ENCODE results near the gene TERT.
A peak's percentile ranks its signal among the peaks of the same experiment; 100 is the strongest.

Gene TERT

DNA sequence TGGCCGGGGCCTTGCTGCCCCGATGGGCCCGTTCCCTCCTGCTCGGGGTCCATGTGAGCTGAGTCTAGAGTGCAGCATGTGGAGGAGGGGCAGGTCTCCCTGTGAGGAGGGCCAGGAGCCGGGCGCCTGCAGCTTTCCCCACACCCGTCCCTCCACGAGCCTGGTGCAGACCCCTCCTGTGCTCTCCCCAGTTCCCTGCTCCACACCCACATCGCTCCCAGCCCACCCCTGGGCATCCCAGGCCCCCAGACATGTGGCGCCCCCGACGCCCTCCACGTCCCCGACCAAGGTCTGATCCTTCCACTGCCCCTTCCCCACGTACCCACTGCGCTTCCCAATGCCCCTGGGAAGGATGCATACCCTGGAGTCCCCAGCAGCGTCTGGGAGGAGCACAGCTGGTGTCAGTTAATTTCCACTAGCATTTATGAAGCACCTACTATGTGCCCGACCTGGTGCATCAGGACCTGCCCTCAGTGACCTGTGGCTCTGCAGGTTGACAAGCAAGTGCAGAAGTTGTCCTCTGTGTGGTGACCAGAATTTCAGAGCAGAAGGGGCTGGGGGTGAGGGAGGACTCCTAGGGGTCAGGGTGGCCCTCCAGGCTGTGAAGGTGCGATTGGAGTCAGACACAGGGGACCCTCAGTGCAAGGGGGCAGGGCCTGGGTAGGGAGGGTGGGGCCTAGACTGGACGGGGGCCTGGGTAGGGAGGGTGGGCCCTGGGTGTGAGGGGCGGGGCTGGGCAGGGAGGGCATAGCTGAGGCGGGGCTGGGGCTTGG is 80.5 kb downstream of the TERT start:
- TF ChIP-seq CTCF (IDR thresholded peaks at IDR 0.05; ENCODE audit: unreplicated experiment in 3 of 3) = no peak
- Mint-ChIP-seq H3K36me3 (ENCODE audit: low read depth) (no peaks in the 10 kb centered on the region), H3K27ac (no peak overlapping the region), H3K27me3 (ENCODE audit: low read depth) (peaks cover 16% of the 10 kb centered on the region), H3K9me3 (peaks cover 6% of the 10 kb centered on the region), H3K4me1 (no peaks in the 10 kb centered on the region), H3K4me3 (no peak overlapping the region)

- no peaks in the 10 kb centered on the region for H3K4me1 Mint-ChIP-seq
- H3K9me3 Mint-ChIP-seq = peaks cover 6% of the 10 kb centered on the region
- no peak overlapping the region for H3K4me3 Mint-ChIP-seq
- peaks cover 12% of the 10 kb centered on the region for H3K27me3 Mint-ChIP-seq (ENCODE audit: low read depth)
- no peak overlapping the region for H3K27ac Mint-ChIP-seq
- no peak for TF ChIP-seq CTCF (IDR thresholded peaks at IDR 0.05; ENCODE audit: unreplicated experiment in 3 of 3)
- no peaks in the 10 kb centered on the region for H3K36me3 Mint-ChIP-seq (ENCODE audit: low read depth)
These were observed 81.2 kb downstream of the TERT start for GRCh38 chr5:1213508-1214162.

GRCh38 chr5:1212881-1213280 is 82.0 kb downstream of the TERT start:
- H3K4me1 Mint-ChIP-seq = peaks cover 1% of the 10 kb centered on the region
- H3K4me3 Mint-ChIP-seq = no peak overlapping the region
- H3K27me3 Mint-ChIP-seq (ENCODE audit: low read depth) = peaks cover 15% of the 10 kb centered on the region
- no peaks in the 10 kb centered on the region for H3K36me3 Mint-ChIP-seq (ENCODE audit: low read depth)
- no peak for TF ChIP-seq CTCF (IDR thresholded peaks at IDR 0.05; ENCODE audit: unreplicated experiment in 3 of 3)
- H3K9me3 Mint-ChIP-seq = peaks cover 6% of the 10 kb centered on the region
- H3K27ac Mint-ChIP-seq = no peak overlapping the region

- Mint-ChIP-seq H3K4me1 (peaks cover 7% of the 10 kb centered on the region), H3K9me3 (peaks cover 6% of the 10 kb centered on the region), H3K4me3 (no peak overlapping the region), H3K27ac (no peak overlapping the region), H3K36me3 (ENCODE audit: low read depth) (no peaks in the 10 kb centered on the region), H3K27me3 (ENCODE audit: low read depth) (peaks cover 21% of the 10 kb centered on the region)
- no peak for TF ChIP-seq CTCF (IDR thresholded peaks at IDR 0.05; ENCODE audit: unreplicated experiment in 3 of 3)
These were observed 82.6 kb downstream of the TERT start for GRCh38 chr5:1212271-1212670.

GRCh38 chr5:1211701-1212100 is 83.2 kb downstream of the TERT start:
- Mint-ChIP-seq H3K27me3 (ENCODE audit: low read depth) (peaks cover 21% of the 10 kb centered on the region), H3K9me3 (peaks cover 6% of the 10 kb centered on the region), H3K4me1 (peaks cover 8% of the 10 kb centered on the region), H3K36me3 (ENCODE audit: low read depth) (no peaks in the 10 kb centered on the region), H3K4me3 (no peak overlapping the region), H3K27ac (peak overlapping the region in 1 of 3 experiments; percentile 55)
- TF ChIP-seq CTCF (IDR thresholded peaks at IDR 0.05; ENCODE audit: unreplicated experiment in 3 of 3) = no peak

All from nephron (organoid).